GM10248 (cell line): ENCODE results near the gene LTBP1.

Source experiments
- CTCF ChIA-PET: fragments of 300-600 bp; sonication (Branson Sonifier 250); formaldehyde crosslinking; extraction: SDS; loops from one replicate; lab custom pipeline; 2021; ENCODE audit warnings: antibody characterized with exemption; lab: Yijun Ruan, JAX
- POLR2A ChIA-PET: fragments of 350-650 bp; sonication (Branson Sonifier 250); formaldehyde crosslinking; extraction: SDS; loops from one replicate; lab custom pipeline; 2020; ENCODE audit warnings: antibody characterized with exemption; lab: Yijun Ruan, JAX
- DNase-seq: peaks from one replicate; pipeline ENCODE4 v3.0.0; 2012; ENCODE audit errors: extremely low spot score
- TF ChIP-seq, protein P1 (sequence below): IDR thresholded peaks from 2 replicates; pipeline ENCODE4 v1.5.1; 2012; ENCODE audit warnings: mild to moderate bottlenecking, low read depth; ENCODE audit errors: extremely low read depth, missing control alignments, control extremely low read depth

Gene LTBP1

DNA sequence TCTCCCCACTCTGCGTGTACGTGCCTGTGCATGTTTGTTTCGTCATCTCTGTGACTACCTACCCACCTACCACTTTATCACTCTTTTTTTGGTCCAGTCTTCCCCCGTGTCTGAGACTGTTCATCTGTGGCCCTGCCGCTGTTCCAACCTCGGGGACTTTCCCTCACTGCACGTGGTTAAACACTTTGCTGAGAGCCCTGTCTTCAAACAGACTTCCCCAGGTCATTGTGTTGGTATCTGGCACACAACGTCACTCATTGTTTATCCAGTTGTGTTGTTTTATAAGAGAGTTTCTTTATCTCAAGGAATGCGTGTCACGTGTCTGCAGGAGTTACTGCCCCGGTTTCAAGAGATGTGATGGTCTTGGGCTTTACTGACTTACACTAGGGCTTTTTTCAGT is 267.7 kb downstream of the LTBP1 start:
- TF ChIP-seq, protein P1, sequence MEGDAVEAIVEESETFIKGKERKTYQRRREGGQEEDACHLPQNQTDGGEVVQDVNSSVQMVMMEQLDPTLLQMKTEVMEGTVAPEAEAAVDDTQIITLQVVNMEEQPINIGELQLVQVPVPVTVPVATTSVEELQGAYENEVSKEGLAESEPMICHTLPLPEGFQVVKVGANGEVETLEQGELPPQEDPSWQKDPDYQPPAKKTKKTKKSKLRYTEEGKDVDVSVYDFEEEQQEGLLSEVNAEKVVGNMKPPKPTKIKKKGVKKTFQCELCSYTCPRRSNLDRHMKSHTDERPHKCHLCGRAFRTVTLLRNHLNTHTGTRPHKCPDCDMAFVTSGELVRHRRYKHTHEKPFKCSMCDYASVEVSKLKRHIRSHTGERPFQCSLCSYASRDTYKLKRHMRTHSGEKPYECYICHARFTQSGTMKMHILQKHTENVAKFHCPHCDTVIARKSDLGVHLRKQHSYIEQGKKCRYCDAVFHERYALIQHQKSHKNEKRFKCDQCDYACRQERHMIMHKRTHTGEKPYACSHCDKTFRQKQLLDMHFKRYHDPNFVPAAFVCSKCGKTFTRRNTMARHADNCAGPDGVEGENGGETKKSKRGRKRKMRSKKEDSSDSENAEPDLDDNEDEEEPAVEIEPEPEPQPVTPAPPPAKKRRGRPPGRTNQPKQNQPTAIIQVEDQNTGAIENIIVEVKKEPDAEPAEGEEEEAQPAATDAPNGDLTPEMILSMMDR, result no peak
- POLR2A ChIA-PET, result no interaction called here
- no peak for DNase-seq
- CTCF ChIA-PET, result interaction anchor here (1.4 kb wide), 1 partner anchor 10 kb away, joined by 3 read pairs; no protein-coding TSS in a partner anchor

DNA sequence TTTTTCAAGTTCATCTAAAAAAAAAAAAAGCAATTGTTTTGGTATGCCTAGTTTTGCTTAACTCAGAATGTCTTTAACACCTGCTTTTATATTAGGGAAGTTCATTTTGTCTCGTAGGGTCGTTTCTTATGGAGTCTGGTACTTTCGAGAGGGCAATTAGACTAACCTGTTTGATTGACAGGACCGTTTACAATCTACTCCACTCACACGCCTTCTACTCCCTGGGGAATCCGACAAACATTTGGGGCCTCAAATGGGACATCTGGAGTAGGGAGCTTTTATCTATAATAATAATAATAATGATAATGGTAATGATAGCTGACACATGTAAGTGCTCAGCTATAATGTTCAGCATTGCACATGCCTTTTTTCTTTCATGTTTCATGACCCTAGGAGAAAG is 268.1 kb downstream of the LTBP1 start:
- CTCF ChIA-PET, result no interaction called here
- DNase-seq, result no peak
- POLR2A ChIA-PET, result no interaction called here
- TF ChIP-seq, protein P1, result no peak

DNA sequence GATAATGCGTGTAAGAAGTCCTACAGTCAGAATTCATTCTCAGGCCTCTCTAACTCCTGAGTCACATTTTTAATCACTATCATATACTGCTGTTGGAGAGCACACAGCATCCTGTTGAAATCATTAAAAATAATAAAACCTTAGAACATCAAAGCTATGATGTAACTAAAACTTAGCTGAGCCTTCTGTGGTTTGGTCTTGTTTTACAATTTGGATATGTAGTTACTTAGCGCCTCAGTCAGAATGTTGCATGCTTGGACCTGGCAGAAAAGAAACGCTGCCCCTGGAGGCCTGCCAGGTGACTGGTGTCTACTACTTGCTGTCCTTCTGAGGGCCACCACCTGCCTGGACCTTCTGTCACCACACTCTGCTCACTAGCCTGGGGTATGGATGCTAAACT is 268.5 kb downstream of the LTBP1 start:
- no peak for DNase-seq
- TF ChIP-seq, protein P1, result no peak
- ChIA-PET POLR2A (no interaction called here), CTCF (no interaction called here)

DNA sequence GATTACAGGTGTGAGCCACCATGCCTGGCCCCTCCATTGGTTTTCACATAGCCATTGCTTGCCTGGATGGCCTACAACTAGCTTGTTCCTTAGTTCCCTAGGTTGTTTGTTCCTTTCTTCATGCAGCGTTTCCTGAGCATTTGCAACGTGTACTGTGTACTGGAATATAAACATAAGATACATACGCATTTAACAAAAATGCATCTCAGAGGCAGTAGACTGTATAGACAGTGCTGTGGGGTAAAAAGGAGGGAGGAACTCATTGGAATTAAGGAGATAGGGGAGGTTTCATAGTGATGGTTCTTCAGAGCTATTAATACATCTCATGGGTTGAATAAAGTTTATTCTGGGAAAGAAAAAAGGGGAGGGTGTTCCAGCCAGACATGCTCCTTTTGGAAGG is 269.2 kb downstream of the LTBP1 start:
- no peak for DNase-seq
- POLR2A ChIA-PET, result no interaction called here
- CTCF ChIA-PET, result no interaction called here
- TF ChIP-seq, protein P1, result no peak

DNA sequence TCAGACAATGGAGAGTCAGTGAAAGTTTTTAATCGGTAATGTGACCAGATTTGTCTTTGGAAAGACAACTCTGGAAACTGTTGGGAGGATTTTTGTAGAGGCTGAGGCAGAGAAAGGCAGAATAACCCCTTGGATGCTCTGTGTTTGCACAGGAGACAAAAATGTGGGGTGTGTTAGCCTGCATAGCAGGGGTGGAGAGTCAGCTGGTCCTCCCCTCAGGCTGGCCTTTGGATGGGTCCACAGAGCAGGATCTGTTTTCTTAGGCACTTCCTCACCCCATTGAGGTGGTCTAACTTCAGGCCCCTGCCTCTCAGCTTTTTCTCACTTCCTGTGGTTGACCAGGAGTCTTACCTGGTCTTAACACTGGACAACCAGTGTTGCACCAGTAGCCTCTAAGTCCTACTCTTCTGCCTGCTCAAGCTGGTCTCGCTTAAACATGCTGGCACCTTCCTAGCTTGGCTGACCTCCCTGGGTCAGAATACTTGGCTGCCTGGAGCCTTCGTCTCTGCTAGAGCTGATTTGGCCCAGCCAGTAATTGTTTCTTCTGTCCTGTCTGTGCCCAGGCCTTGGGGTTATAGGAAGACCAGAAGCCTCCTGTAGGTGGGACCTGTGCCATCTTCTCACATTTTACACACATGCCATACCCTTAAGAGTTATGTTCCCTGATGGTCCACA is 269.9 kb downstream of the LTBP1 start:
- ChIA-PET CTCF (no interaction called here), POLR2A (no interaction called here)
- TF ChIP-seq, protein P1, result no peak
- DNase-seq, result no peak

DNA sequence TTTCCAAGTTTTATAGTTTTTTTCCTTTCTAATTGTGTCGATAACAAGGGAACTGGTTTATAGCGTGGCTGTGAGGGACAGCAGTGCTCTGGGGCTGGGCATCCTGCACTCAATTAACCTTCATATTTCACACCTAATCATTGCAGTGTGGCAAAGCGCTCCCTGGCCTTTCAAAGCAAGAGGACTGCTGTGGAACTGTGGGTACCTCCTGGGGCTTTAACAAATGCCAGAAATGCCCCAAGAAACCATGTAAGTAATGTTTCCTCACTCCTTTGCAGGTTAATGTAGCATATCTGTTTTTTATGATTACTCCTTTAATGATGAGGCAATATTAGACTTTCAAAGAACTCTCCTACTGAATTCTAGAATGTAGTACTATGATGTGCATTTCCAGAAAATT is 270.7 kb downstream of the LTBP1 start:
- DNase-seq, result no peak
- TF ChIP-seq, protein P1, result no peak
- ChIA-PET CTCF (no interaction called here), POLR2A (no interaction called here)

DNA sequence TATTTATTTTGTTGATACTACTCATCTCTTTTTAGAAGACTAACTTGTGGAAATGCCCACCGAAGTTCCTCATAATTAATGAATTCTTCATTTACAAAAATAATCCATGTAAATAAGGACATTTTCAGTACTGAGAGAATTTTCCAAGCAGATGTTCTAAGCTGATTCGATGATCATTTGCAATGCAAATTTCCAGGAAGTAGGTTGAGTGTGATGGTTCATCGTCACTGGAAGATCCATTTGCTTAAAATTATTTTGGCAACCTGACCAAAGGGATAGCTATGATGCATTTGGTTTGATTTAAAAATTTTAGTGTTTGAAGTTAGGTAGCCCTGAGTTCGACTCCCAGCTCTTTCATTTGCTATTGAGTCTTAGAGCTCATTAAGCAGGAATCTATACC is 272.4 kb downstream of the LTBP1 start:
- TF ChIP-seq, protein P1, result no peak
- ChIA-PET POLR2A (no interaction called here), CTCF (no interaction called here)
- DNase-seq, result no peak
